T47D (cell line): ENCODE measurements around the gene PRLR.

ENCODE experiments used
- DNase-seq, 2 experiments: peaks; one replicate each; pipeline versions ENCODE4 v3.0.0 to v3.0.0-alpha.2; 2011 to 2012; ENCODE audit warnings: low read depth in 1 of 2, low spot score in 1 of 2
- JUND ChIP-seq: IDR thresholded peaks from 2 replicates; pipeline ENCODE4 v1.6.1; 2012; ENCODE audit warnings: low read depth
- in situ Hi-C: cut with HindIII; loops from 2 replicates; pipeline ENCODE4 v1.10.0; 2016; ENCODE audit warnings: low sequenced_read_pairs, low pct_unique_long_range_greater_than_20kb

Gene PRLR

DNA sequence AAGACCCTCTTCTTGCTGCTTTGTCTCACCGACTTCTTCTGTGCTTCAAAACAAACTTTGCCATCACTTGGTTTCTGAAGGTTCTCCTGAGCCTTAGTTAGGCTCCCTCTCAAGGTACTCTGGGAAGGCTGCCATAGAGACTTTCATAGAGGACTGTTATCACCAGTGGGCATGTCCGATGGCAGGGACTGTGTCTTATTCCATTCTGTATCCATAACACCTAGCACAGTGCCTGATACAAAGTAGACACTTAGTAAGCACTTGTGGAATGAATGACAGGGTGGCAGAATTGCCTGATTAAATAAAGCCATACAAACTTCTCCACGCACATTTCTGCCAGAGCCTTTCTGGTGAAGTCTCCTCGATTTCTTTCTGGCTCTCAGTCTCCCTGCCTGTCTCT is 215.2 kb downstream of the PRLR start:
- in situ Hi-C loops: no loop called here
- TF ChIP-seq JUND: no peak
- DNase-seq: no peak

DNA sequence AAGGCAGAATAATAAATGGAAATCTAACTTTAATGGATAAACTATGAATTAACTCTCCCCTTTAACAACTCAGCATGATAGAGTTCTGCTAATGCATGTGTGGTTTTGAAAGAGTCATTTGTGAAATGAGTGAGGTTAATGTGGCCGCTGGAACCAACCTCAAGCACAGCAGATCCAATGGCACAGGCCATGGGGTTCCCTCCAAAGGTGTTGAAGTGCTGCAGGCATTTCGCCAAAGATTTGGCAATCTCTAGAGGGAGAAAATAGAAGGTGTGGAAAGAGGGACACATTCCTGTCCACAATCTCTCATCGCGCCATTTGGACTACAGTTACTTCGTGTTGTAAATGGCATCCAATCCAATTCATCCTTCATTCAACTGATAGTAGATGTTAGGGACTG is 217.5 kb downstream of the PRLR start:
- in situ Hi-C loops: no loop called here
- DNase-seq: no peak
- TF ChIP-seq JUND: no peak

DNA sequence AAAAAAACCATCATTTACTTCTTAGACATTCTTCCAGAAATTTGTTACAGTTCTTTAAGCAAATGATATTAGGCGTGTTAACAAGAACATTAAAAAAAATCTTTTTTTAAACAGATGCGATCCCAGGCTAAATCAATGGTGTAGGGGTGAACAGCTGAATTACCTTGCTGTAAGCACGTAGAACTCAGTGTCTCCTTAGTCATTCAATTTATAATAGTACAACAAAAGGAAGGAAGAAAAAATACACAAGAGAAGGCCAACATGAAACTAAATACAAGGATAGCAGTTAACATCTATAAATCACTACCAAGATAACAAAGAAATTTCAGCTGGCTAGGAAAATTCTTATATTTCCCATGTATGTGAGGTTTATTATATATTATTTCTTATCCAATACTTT is 217.9 kb downstream of the PRLR start:
- no peak for TF ChIP-seq JUND
- DNase-seq: no peak
- in situ Hi-C loops: no loop called here

DNA sequence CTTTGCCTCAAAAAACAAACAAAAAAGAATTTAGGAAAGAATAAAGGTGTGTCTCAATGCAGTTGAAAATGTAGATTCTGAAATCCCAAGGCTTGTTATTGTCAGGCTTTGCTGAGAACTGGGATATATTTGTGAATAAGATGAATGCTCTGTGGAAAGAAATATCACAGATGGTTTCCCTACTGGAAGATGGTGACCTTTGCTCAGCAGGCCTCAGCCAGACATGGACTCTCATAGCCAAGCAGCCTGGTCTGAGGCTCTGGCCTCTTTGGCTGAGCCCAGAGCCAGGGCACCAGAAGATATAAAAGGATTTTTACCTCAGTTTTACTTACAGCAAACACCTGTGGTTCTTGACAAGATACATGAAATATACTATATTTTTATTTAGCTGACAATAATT is 219.6 kb downstream of the PRLR start:
- DNase-seq: no peak
- no peak for TF ChIP-seq JUND
- in situ Hi-C loops: no loop called here

DNA sequence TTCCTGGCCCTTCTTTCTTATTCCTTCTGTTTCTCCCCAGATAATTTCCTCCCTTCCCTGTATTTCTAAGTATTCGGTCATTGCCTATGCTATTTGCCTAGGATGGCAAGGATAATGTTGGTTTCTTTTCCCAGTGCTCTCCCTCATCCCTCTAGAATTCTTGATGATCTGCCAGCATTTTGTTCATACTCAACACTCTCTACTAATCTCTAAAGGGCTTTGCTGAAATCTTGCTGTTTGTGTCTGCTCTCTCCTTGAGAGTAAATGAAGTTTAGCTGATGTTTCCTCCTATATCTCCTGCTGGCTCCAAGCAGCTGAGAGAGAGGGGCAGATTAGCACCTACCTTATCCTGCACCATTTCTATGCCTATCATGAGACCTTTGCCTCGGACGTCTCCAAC is 220.6 kb downstream of the PRLR start:
- no peak for TF ChIP-seq JUND
- in situ Hi-C loops: no loop called here
- DNase-seq: no peak

DNA sequence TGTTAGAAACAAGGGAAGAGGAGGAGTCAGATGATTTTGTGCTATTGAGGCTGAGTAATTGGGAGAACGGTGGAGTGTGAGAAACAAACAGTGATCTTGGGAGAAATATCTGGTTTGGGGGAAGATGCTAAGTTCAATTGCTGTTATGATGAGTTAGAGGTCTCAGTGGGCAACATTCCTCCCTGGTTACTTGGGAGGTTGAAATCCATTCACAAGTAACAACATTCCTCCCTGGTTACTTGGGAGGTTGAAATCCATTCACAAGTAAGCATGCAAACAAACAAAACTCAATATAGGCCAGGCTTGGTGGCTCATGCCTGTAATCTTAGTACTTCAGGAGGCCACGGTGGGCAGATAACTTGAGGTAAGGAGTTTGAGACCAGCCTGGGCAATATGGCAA is 221.3 kb downstream of the PRLR start:
- DNase-seq: no peak
- in situ Hi-C loops: no loop called here
- no peak for TF ChIP-seq JUND

DNA sequence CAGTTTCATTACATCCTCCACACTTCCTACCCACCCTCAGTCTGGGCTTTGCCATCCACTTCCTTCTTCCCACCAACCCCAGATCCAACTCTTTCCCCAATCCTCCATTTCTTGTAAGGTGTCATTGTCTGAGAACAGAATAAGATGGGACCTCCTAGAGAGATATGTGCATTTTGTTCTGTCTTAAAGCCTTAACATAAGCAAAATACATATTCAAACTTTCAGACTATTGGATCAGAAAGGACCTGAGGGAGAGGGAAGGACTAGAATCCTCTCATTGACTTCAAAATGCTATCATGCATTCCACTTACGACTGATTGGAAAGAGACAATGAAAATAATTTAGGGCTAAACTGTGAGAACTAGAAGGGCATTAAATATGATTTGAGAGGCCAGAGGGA is 225.5 kb downstream of the PRLR start:
- no peak for TF ChIP-seq JUND
- in situ Hi-C loops: no loop called here

DNA sequence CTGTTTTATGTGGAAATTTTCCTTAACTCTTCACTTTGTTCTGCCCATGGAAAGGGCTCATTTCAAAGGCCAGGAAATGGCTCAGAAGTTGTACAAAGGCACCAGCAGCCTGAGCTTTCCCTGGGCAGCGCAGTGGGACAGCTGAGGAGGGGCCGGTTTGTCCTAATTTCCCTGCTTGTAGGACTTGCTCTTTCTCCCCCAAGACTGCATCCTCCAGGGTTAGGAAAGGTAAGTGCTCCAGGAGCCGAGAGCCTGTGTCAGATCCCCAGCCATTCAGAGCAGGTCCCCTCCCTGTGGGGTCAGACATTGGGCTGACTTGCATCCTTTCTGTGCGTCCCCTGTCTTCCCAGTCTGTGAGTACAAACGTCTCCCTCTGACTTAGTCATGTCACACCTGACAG is 226.1 kb downstream of the PRLR start:
- TF ChIP-seq JUND: no peak
- no peak for DNase-seq
- in situ Hi-C loops: no loop called here

More for the DNA sequence above, 225.5 kb downstream of the PRLR start:
- DNase-seq: no peak

DNA sequence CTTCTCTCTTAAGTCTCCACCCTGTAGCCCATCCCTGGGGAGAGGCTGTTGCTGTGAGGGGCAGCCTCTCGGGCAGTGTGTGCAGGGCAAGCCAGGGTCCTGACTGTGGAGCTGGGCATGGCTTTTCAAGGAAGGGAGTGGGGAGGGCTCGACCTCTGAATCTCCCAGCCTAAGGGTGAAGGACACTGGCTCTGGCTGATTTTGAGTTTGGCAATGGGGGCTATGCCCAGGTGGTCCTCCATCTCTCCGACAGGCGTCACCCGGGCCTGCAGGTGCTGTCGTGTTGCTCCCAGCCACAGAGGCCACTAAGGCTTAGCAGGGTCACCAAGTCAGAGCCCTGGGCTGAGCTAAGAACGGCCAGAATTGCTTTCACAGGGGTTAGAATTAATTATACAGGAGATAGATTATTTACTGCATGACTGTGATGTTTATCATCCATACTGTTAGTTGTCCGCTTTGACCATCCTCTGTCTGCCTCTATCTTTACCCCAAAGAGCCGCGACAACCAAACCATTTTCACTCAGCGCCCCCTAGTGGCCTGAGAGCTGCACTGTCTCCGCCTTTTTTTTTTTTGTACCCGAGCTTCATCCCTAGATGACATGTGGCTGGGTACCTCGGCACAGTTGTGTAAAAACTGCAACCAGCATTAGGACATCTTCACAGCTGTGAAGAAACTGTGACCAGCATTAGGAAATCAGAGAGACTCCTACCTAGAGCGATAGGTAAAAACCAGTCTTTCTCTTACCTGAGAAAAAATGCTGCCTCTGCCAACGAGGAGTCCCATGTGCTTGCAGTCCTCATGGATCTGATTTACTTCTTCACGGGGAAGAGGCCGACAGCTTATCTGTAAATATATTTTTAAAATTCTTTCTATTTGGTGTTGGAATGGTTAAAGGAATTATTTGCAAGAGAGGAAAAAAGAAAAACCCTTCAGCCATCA is 227.0 kb downstream of the PRLR start:
- no peak for TF ChIP-seq JUND
- in situ Hi-C loops: no loop called here

DNA sequence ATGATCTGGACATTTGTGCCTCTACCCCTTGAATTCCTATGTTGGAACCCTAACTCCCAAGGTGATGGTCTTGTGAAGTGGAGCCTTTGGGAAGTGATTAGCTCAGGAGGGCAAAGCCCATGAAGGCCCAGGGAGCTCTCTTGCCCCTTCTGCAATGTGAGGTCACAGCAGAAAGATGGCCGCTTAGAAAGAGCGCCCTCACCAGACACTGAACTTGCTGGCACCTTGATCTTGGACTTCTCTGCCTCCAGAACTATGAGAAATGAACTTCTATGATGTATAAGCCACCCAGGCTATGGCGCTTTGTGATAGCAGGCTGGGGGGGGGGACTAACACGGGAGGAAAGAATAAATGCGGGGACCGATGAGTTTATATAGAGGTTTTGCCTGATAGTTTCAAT is 227.8 kb downstream of the PRLR start:
- no peak for TF ChIP-seq JUND
- in situ Hi-C loops: no loop called here
- DNase-seq: no peak

More for the DNA sequence above, 227.0 kb downstream of the PRLR start:
- peak; percentile 63 to 78 for DNase-seq

DNA sequence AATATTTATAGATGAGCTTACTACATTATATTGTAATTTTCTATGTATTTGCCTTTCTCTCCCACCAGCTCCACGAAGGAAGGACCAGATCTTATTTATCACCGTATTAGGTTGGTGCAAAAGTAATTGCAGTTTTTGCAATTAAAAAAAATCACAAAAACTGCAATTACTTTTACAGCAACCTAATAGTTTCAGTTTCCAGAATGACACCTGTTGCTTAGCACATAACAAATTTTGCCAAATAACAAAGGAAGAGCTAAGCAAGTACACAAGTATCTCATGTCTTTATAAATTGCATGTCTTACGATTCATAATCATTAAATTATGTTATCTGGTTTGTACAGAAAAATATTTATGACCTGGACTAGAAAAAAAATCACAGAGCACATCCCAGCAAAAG is 228.4 kb downstream of the PRLR start:
- no peak for DNase-seq
- in situ Hi-C loops: no loop called here
- TF ChIP-seq JUND: no peak
